ENCODE measurements around the gene C11orf54. TPM values are rescaled to one million over a fixed set of nuclear protein-coding genes. Genes with fewer than 3 reads are reported as not detected.

Gene C11orf54
- total and polyA plus RNA-seq, 4 donors = 60.8 to 154 (median 114) TPM

DNA sequence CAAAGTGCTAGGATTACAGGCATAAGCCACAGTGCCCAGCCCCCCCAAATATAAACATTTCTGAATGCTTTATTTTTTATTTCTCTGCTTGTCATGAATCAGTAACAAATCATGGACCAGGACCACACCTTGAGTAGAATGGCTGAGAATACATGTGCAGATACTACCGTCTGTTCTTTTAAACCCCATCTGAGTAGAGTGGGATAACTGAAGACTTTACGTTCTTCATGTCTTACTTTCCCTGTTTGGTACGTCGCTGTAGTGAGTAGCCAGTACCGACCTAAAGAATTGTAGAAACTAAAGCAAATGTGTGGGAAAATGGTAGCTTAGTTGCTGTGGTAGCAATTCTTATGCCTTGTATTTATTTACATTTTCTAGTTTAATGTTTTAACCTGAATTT, 72.5 kb downstream of the C11orf54 start:
- WGBS = 97% methylated on average over 5 of the region's 5 CpGs
- Histone ChIP-seq H3K36me3 (ENCODE audit: control insufficient read depth in 4 of 4, insufficient read depth in 3 of 4, low read depth in 1 of 4, low read length in 3 of 4) (peaks cover 11 to 47% (median 41%) of the 10 kb centered on the region in 4 donors), H3K4me3 (ENCODE audit: low read depth in 1 of 3, low read length in 3 of 3) (no peak overlapping the region)

More for the DNA sequence above, 72.5 kb downstream of the C11orf54 start:
- DNase-seq (ENCODE audit: low spot score) = no peak
- no peaks in the 10 kb centered on the region for H3K9me3 ChIP-seq (ENCODE audit: control insufficient read depth in 4 of 4, low read length in 3 of 4)
- H3K27ac ChIP-seq (ENCODE audit: low read depth in 1 of 2, low read length in 2 of 2) = no peak overlapping the region
- no peaks in the 10 kb centered on the region for H3K27me3 ChIP-seq (ENCODE audit: control insufficient read depth in 4 of 4, insufficient read depth in 4 of 4, low read length in 3 of 4)
- H3K9ac ChIP-seq (ENCODE audit: low read depth in 1 of 2, low read length in 2 of 2) = no peak overlapping the region
- H3K4me1 ChIP-seq (ENCODE audit: control insufficient read depth in 4 of 4, insufficient read depth in 4 of 4, low read length in 3 of 4) = no peaks in the 10 kb centered on the region
- TF ChIP-seq, protein P1, sequence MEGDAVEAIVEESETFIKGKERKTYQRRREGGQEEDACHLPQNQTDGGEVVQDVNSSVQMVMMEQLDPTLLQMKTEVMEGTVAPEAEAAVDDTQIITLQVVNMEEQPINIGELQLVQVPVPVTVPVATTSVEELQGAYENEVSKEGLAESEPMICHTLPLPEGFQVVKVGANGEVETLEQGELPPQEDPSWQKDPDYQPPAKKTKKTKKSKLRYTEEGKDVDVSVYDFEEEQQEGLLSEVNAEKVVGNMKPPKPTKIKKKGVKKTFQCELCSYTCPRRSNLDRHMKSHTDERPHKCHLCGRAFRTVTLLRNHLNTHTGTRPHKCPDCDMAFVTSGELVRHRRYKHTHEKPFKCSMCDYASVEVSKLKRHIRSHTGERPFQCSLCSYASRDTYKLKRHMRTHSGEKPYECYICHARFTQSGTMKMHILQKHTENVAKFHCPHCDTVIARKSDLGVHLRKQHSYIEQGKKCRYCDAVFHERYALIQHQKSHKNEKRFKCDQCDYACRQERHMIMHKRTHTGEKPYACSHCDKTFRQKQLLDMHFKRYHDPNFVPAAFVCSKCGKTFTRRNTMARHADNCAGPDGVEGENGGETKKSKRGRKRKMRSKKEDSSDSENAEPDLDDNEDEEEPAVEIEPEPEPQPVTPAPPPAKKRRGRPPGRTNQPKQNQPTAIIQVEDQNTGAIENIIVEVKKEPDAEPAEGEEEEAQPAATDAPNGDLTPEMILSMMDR (IDR thresholded peaks at IDR 0.05; ENCODE audit: low read depth, low read length, missing input control) = no peak
- TF ChIP-seq TAF1 (conservative IDR thresholded peaks at IDR 0.05) (no peak), EGR1 (IDR thresholded peaks at IDR 0.05; ENCODE audit: low read depth in 2 of 2) (no peak), FOXA1 (IDR thresholded peaks at IDR 0.05) (no peak), RXRA (IDR thresholded peaks at IDR 0.05) (no peak), YY1 (IDR thresholded peaks at IDR 0.05) (no peak), RAD21 (IDR thresholded peaks at IDR 0.05) (no peak), HNF4A (conservative IDR thresholded peaks at IDR 0.05) (no peak), FOXA2 (IDR thresholded peaks at IDR 0.05) (no peak)
- TF ChIP-seq, protein P2, sequence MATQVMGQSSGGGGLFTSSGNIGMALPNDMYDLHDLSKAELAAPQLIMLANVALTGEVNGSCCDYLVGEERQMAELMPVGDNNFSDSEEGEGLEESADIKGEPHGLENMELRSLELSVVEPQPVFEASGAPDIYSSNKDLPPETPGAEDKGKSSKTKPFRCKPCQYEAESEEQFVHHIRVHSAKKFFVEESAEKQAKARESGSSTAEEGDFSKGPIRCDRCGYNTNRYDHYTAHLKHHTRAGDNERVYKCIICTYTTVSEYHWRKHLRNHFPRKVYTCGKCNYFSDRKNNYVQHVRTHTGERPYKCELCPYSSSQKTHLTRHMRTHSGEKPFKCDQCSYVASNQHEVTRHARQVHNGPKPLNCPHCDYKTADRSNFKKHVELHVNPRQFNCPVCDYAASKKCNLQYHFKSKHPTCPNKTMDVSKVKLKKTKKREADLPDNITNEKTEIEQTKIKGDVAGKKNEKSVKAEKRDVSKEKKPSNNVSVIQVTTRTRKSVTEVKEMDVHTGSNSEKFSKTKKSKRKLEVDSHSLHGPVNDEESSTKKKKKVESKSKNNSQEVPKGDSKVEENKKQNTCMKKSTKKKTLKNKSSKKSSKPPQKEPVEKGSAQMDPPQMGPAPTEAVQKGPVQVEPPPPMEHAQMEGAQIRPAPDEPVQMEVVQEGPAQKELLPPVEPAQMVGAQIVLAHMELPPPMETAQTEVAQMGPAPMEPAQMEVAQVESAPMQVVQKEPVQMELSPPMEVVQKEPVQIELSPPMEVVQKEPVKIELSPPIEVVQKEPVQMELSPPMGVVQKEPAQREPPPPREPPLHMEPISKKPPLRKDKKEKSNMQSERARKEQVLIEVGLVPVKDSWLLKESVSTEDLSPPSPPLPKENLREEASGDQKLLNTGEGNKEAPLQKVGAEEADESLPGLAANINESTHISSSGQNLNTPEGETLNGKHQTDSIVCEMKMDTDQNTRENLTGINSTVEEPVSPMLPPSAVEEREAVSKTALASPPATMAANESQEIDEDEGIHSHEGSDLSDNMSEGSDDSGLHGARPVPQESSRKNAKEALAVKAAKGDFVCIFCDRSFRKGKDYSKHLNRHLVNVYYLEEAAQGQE (IDR thresholded peaks at IDR 0.05) = no peak
- TF ChIP-seq, protein P3, sequence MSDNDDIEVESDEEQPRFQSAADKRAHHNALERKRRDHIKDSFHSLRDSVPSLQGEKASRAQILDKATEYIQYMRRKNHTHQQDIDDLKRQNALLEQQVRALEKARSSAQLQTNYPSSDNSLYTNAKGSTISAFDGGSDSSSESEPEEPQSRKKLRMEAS (IDR thresholded peaks at IDR 0.05) = no peak

Small RNA genes lying within 50 kb of the gene (small RNA-seq; reads per million reads assigned to genes)
- gene RF00019 (not detected), gene RF00493 (22.2 reads per million, percentile 96 among the genes with 10 or more reads in this experiment), gene SCARNA9 (not detected), gene SNORA1 (not detected), gene SNORA18 (not detected), gene SNORA25 (not detected), gene SNORA32 (not detected), gene SNORA40 (not detected), gene SNORA8 (not detected), gene SNORD5 (not detected), gene SNORD6 (1,199 reads per million, percentile 99 among the genes with 10 or more reads in this experiment)

Other genes starting within 250 kb of the C11orf54 start
- 10 to 100 TPM; 21.2 to 36.4 TPM for gene SMCO4, start 198.3 kb upstream of the C11orf54 start, total RNA-seq
- 10 to 100 TPM; 59.4 to 98.8 TPM for gene SMCO4, start 198.3 kb upstream of the C11orf54 start, polyA plus RNA-seq
- 10 to 100 TPM in 1 of 2 donors, 1 to 10 TPM in 1; 9.7 to 15.7 TPM for gene CEP295, start 80.0 kb upstream of the C11orf54 start, total RNA-seq
- 1 to 10 TPM; 1.6 to 1.8 TPM for gene CEP295, start 80.0 kb upstream of the C11orf54 start, polyA plus RNA-seq
- 10 to 100 TPM; 31.5 to 97.7 TPM for gene TAF1D, start 177 bp upstream of the C11orf54 start, total RNA-seq
- gene TAF1D, start 177 bp upstream of the C11orf54 start, polyA plus RNA-seq = 10 to 100 TPM; 18.2 to 27.9 TPM
- 10 to 100 TPM; 10.0 to 12.7 TPM for gene MED17, start 42.6 kb downstream of the C11orf54 start, total RNA-seq
- 1 to 10 TPM; 2.8 to 5.0 TPM for gene MED17, start 42.6 kb downstream of the C11orf54 start, polyA plus RNA-seq
- gene VSTM5, start 108.9 kb downstream of the C11orf54 start, total RNA-seq = not detected
- under 1 TPM in 1 of 2 donors, not detected in 1; 0.05 TPM for gene VSTM5, start 108.9 kb downstream of the C11orf54 start, polyA plus RNA-seq

Measured in liver (tissue), 10 donors.